Measurements from ENCODE around the gene KIT.

- TF ChIP-seq POLR2AphosphoS5 (IDR thresholded peaks at IDR 0.05; ENCODE audit: low read depth, low read length) = no peak
- no peak for TF ChIP-seq POLR2A (IDR thresholded peaks at IDR 0.05; ENCODE audit: low read depth, low read length)
- TF ChIP-seq TAF1 (IDR thresholded peaks at IDR 0.05; ENCODE audit: borderline replicate concordance, low read depth, low read length) = no peak
Observed at GRCh38 chr4:54741202-54741601, 83.4 kb downstream of the KIT start.

Data from GM12892 (cell line).